ENCODE results near the gene ABCF3.

ABCF3 gene

DNA sequence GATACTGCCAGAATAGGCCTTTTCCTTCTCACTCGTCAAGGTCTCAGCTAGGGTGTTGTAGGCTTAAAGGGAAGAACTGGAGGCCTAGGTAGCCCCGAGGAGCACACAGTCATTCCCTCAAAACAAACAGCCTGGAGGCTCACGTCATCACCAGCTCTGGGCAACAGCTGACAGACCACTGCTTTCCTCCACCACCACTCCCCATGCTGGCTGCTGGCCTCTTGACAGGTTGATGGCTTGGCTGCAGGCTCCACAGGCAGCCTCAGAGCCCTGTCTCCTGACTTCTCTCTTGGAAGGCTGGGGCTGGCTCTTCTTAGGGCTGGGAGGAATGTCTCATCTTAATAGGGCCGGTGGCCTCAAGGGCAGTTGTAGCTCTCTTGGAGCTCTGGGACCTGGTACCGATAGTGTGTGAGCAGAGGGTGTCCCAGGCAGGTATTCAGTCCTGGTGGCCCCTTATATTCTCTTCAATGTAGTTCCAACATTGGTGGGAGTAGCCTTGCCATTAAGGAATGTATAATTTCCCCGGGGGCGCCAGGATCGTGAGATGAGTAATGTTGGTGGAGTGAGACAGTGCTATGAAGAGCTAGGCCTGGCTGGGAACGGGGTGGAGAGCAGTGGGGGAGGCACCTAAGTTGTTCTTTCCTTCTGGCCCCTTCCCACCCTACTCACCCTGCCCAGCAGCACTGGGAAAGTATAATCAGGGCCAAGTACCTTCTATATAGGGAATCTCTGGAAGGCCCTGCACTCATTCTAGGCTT, 17.5 kb upstream of the ABCF3 start:
- no peak for FAIRE-seq

DNA sequence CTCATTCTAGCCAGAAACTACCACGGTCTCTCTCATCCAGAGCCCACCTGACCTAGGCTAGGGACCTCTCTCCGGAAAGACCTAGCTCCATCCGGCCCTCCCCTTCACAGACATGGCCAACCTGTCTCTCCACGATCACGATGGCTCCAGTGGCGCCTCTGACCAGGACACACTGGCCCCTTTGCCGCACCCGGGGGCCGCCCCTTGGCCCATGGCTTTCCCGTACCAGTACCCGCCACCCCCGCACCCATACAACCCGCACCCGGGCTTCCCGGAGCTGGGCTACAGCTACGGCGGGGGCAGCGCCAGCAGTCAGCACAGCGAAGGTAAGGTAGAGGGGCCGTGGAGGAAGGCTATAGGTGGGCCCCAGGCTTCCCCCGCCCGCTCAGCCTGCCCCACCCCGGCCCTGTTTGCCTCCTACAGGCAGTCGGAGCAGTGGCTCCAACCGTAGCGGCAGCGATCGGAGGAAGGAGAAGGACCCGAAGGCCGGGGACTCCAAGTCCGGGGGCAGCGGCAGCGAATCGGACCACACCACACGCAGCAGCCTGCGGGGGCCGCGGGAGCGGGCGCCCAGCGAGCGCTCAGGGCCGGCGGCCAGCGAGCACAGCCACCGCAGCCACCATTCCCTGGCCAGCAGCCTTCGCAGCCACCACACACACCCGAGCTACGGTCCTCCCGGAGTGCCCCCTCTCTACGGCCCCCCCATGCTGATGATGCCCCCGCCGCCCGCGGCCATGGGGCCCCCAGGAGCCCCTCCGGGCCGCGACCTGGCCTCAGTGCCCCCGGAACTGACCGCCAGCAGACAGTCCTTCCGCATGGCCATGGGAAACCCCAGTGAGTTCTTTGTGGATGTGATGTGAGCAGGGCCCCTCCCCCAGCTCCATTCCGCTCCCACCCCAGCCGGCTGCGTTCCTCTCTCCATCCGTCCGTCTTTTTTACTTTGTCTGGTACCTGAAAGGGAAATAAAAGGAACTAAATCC, 15.8 kb upstream of the ABCF3 start:
- FAIRE-seq, result no peak

GRCh38 chr3:184171562-184171961, 14.4 kb upstream of the ABCF3 start:
- FAIRE-seq, result no peak

DNA sequence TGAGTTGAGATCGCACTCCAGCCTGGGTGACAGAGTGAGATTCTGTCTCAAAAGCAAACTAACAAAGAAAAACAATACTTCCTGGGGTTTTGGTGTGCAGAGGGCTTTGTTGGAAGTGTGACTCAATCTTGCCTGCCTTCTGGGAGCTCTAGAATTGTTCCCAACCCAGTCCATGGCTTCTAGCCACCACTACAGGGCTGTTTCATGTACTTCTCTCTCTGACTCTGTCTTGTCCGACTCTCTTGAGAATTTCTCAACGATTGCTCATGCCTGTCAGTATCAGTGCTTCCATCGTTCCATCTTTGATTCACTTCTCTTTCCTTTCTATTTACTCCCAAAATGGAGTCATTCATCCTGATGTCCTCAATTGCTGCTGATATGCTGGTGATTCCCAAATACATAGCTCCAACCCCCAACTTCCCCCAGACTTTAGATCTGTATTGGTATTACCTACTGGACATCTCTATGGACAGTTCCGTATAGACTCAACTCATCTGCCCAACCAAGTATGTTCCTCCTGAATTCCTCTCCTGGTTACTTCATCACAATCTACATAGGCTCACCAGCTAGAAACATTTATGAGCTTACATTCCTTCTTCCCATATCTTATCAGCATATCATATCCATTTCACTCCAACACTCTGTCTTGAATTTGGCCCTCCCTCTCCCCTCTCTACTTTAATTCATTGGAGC, 13.2 kb upstream of the ABCF3 start:
- no peak for FAIRE-seq

GRCh38 chr3:184173374-184173722, 12.7 kb upstream of the ABCF3 start:
- FAIRE-seq, result no peak

DNA sequence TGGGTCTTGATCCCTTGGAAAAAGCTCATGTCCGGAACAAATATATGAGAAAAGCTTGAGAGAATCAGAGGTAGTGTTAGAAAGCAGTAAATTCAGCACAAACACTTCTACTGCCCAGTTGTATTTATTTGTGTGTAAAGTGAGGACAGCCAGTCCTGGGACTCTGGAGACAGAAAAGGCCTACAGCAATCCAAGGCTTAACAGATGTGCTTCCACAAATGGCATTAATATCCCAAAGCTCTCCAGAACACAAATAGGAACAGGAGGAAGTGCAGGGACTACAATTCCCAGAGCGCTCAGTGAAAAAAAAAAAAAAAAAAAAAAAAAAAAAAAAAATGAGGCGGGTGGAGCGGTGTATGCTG, 11.7 kb upstream of the ABCF3 start:
- FAIRE-seq, result peak; percentile 94

GRCh38 chr3:184174646-184175492, 11.1 kb upstream of the ABCF3 start, which contains the start of gene AP2M1:
TSS of gene AP2M1 (plus strand) at chr3:184174855. CDS start at chr3:184176994, 2,139 bp downstream.
- FAIRE-seq, result no peak

DNA sequence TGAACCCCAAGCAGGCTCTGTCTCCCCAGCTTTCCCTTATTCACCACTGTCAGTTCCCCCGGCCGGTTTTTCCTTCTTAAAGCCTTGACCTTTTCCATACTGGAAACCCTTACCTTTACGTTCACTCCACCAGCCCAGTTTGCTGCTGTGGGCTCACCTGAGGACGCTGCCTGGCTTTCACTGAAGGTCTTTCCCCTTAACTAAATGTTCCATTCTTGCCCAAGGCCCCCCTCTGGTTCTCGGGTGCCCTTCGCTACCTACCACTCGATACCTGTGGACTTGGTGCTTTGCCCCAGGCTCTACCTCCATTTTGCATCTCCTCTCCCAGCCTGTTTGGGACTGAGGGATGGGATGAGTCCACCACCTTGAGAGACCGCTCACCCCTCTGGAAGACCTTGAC, 10.5 kb upstream of the ABCF3 start:
- FAIRE-seq, result no peak

GRCh38 chr3:184175981-184176376, 10.0 kb upstream of the ABCF3 start:
- no peak for FAIRE-seq

- no peak for FAIRE-seq
Observed at GRCh38 chr3:184176377-184177330, 9.3 kb upstream of the ABCF3 start.

GRCh38 chr3:184177331-184177731, 8.7 kb upstream of the ABCF3 start:
- no peak for FAIRE-seq

DNA sequence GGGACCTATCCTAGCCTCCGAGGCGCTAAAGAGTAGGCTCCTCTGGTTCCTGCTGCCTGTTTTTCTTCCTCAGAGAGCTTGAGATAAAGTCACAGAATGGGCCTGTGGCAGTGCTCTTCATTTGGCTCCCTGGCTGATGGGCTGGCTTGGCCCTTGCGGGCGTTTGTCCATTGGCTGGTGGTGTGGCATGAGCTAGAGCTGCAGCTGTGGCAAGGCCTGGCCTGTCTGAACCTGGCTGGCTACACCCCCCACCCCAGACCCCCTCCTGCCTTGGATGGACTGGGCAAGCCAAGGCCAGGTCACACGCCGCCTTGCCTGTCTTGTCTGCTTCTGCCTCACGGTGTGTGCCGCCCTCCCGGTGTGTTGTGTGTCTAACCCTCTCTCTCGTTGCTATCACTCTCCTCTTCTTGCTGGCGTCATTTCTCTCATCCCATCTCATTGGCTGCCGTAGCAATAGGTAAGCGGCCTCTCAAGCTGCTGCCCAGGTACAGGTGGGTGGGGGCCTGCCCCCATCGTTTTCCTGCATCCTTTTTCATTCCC, 8.2 kb upstream of the ABCF3 start:
- FAIRE-seq, result no peak

- no peak for FAIRE-seq
Observed at GRCh38 chr3:184178521-184179138, 7.4 kb upstream of the ABCF3 start.

GRCh38 chr3:184180165-184180564, 5.8 kb upstream of the ABCF3 start:
- FAIRE-seq, result no peak

- FAIRE-seq, result no peak
Observed at GRCh38 chr3:184181596-184181995, 4.4 kb upstream of the ABCF3 start.

GRCh38 chr3:184183679-184184078, 2.3 kb upstream of the ABCF3 start:
- FAIRE-seq, result no peak

DNA sequence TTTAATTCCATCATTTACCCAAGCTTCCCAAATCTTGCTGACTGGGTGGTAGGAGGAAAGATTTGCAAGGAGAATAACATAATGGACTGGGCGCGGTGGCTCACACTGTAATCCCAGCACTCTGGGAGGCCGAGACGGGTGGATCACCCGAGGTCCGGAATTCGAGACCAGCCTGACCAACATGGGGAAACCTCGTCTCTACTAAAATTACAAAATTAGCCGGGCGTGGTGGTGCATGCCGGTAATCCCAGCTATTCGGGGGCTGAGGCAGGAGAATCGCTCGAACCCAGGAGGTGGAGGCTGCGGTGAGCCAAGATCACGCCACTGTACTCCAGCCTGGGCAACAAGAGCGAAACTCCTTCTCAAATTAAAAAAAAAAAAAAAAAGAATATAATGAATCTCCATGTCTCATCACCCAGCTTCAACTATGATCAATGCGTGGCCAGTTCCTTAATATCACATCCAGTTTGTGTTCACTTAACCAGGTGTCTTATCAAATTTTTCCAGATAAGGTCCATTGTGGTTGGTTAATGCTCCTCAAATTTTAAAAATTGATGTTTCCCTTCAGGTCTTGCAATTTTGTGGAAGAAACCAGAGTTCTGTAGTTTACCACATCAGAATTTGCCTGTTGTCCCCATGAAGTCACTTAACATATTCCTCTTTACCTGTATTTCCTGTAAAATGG, 1.3 kb upstream of the ABCF3 start:
- no peak for FAIRE-seq

DNA sequence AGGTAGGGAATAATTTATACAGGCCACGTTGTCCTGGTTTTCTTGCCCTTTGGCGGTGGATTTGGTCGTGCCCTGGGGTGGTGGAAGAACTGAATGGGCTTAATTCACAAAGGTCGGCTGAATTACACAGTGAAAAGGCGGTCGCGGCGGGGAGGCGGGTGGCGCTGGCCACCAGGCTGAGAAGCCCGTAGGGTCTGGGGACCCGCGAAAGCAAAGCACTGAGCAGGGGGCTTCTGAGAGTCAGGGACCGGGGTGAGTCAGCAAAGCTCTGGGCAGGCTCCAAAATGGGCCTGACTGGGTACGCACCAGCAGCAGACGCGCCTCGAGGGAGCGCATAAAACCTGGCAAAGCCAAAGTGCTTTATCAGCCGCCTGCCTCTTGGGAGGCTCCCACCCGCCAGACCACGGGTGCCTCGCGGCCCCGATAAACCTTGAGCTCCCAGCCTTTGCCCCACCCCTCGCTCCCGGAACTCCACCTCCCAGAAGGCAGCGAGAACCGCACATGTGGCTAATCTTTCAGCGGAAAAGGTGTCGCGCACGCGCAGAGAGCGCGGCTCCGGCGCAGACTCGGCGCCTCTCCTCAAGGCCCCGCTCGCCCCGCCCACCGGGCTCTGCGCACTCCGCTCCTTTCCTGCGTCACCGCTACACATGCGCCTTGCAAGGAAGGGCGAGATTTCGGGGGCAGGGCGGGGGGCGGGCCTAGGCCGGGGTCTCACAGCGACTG, 377 bp upstream of the ABCF3 start:
- FAIRE-seq, result peak; percentile 94

DNA sequence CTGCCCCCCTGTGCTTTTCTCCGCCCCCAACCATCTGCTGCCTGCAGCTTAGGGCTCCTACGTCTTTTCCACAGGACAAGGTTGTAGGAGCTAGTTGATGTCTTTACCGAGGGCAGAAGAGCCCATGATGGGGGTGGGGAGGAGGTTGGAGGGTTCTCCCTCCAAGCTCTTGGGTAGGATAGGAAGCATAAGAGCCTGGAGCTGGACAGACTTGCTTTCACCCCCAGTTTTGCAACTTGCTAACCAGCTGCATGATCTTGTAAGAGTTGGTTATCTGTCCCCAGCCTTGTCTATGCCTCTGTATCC, 856 bp downstream of the ABCF3 start:
- no peak for FAIRE-seq

All from G401.6 (cell line).